HG02938 (cell line): Measurements from ENCODE around the gene TCF4.

Experiments used
- ATAC-seq: cut with Tn5 transposase; IDR thresholded peaks from one replicate; pipeline ENCODE4 v1.9.1; 2021; ENCODE audit warnings: mild to moderate bottlenecking, moderate library complexity; ENCODE audit not compliant: unreplicated experiment

Gene TCF4

DNA sequence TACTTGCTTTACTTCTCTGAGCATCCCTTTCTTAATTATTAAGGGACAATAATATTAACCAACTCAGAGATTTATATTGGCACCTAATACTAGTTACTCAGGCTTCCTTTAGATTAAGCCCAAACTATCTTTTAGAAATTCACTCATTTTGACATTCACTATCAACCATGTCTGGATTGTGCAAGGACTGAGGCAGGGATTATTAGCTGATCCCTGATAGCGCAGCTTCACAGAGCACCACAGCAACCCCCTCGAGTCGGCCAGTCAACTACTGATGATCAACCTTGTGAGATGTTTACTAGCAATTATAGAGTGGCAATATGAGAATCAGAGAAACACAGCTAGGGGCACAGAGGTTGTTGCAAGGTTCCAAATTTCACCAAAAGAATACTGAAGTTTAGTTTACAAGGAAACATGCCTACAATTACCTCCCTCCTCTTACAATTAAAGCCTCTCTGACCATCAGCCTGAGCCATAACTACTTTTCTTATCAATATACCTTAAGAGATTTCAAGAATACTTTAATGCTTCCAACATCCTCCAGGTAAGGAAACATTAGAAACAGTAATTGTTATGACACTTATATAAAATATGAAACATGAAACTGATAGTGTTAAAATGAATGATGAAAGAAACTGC lies 191.6 kb downstream of the TCF4 start:
- ATAC-seq: no peak

DNA sequence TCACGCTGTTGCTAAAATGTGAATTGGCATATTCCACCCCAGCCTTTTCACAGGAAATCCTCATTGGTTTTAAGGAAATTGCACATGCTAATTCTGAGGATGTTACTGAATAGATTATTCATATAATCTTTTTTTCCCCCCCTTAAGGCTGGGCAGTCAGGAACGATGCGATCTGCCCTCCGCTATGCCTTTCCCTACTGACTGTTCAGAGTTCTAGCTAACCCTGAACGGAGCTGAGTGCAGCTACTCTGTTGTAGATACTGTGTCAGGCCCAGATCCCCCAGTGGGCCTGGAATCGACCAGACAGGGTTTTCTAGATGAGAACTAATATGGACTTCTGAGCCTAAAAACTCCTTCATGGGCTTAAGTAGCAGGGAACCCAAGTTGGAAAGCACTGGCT lies 192.2 kb downstream of the TCF4 start:
- no peak for ATAC-seq

DNA sequence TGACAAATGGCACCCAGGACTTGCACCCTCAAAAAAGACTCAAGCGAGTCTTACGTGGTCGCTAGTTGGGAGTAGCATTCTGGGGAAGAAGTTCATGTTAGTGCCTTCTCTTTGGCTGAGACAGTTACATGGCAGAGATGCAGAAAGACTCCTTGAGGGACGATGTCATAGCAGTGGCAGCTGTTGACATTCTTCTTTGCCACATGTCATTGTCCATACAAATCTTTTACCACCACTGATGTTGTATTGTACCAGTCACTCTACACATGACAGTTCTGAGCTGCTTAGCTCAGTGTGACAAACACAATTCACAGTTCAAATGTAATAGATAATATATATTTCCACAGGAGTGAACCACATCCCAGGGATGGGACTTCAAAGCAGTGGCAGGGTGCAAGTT lies 197.1 kb downstream of the TCF4 start:
- no peak for ATAC-seq

DNA sequence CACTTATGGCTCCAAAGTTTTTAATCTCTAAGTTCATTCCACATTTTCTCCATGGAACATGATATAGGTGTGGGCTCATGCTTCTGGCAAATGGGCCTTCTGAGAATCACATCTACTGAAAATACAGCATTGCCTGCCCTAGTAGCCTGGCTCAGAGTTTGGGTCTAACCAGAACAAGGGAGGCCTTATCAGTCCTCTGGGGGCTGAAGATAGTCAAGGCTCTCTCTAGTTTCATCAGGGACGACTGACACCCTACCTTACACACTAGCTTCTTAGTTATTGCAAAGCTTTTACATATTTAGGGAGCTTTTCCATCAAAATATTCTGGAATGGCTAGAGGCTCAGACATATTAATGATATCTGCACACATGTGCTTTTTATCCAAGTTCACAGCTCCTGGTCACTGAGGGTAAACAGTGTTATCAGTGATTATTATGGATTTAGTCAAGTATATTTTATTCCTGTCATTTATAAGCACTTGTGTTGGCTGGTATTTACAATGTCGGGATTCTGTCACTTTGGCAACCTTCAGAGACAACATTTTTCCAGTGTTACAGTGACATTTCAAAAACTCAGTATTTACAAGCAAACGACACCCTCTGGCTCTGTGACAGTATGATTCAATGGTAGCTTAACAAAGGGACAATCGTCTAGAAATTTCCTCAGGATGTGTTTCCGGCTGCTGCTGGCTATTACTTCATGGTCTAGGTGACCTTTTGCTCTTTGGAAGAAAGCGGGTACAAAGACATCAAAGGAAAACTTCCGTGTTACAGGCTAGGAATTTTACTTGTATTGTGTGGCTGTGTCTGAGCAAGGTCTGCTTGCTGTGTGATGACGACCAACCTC lies 200.6 kb downstream of the TCF4 start:
- no peak for ATAC-seq

DNA sequence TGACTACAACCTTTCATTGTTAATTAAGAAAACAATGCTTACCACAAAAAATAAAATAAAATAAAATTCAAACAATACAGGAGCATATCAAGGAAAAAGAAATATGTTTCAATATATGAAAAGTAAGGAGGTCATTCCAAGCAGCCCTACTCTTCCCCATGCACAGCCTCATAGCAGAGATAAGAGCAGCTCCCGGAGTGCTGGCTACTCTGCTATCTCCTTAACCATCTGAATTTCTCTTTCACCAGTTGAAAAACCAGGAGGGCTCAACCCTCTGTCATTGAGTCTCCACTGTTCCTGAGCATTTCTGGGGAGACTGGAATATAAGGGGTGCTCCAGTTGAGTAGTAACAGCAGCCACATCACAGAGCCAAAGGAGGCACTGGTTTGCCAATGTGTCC lies 201.4 kb downstream of the TCF4 start:
- no peak for ATAC-seq

DNA sequence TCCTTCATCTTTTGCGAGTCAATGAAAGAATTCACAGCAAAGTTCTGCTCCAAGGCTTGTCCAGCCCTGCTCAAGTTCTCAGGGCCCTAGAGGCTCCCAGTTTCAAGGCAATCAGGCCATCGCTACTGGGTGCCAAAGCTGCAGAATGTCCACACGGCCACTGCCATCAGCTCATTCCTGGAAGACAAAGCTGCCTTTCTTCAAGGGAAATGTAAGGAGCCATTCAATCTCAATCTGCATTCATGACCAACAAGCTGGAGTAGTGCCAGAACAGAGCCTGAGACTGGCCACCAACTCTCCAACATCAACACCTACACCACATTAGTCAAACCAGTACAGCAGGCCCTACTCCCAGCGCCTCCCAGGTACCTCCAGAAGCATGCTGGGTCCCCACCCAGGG lies 202.2 kb downstream of the TCF4 start:
- ATAC-seq: no peak

DNA sequence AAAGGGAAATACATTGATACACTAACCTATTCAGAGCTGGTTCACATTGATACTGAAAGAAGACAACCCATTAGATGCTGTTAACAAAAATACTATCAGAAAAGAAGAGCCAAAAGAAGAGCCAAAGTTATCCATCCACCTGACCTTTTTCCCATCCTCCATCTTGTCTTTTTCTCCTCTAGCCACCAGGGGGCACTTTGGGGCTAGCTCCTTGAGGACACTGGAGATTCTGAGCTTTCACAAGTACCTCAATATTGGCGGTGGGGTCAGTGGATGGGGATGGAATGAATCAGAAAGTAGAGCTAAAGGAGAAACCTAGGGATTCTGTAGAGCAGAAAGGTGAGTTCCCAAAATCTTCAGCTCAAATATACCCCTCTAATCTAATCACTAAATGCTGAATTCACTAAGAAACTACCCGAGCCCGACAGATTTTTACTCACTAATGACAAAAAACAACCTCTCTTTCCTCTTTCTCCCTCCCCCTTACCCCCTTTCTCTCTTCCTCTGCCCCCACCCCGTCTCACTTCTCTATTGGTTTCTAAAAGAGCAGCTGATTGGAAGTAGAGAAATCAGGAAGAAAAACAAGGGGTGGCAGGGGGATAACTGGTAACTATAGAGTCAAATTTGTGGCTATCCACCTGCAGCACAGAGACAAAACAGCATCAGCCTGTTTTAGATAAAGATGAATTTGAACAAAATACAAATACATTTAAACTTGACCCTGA lies 203.3 kb downstream of the TCF4 start:
- no peak for ATAC-seq

DNA sequence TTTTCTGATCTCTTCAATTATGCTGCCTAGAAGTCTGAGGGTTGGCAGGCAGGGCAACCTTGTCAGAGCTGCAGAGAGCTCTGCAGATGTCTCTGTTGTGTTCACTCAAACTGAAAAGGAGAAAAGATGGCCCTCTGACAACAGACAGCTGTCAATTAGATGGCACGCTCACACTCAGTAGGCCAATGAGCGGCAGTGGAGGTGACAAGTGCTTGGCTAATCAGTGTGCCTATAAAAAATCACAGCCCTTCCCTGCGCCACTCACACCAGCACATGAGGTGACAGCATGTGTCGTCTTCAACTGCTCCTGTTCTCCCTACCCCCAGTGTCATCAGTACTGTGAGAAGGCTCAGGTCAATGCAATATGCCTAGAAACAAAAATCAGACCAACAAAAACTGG lies 203.9 kb downstream of the TCF4 start:
- no peak for ATAC-seq

DNA sequence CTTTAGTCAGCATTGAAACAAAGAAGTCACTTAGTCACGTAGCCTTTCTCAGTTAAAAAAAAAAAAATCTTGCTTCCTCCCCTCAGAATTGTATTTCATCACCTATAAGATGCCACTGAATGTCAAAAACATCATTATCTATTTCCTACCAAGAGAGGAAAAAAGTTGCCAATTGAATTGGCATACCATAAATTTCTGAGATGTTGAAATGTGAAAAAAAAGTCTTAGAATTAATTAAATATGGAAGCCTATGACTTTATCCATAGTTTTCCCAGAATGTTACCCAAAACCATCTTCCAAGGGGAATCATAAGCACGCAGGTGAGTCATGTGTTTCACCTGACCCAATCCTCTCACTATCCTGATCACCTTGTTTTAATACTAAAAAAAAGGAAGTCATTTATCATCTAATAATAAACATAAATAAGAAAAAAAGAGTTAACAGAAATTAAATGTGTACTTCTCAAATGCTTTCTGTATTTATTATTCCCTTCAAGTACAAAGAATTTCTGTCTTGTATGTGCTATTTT lies 205.7 kb downstream of the TCF4 start:
- ATAC-seq: no peak

DNA sequence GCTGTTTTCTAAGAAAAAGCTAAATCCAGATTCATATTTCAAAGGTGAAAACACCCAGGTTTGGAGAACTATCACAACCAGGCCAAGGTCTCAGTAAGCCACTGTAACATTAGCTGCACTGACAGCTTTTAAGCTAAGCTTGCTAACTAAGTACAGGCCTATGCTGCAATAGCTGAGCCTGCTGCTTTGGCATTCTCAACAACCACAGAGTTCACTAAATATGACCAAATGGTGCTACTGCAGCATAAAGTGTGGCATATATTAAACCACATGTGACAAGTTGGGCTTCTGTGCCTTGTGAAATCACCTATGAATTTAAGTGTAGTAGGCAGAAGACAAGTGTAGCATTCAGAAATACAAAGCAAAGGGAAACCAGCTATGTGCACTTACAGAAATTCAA lies 206.7 kb downstream of the TCF4 start:
- ATAC-seq: no peak

DNA sequence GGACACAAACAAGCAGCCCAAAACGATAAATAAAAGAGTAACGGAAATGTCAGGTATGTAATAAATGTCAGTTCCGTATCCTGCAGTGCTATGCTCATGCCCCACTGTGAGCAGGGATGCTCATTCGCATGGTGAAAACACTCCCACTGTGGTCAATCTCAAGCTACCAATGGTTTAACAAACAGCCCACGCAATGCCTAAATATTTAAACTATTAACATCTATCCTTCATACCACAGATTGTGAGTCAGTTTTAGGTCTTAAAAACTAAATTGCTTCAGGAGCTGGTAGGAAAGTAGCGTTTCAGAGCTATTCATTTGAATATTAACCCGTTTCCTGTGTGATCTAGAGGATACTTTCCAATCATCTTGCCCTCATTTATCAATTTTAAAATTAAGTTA lies 207.4 kb downstream of the TCF4 start:
- no peak for ATAC-seq

DNA sequence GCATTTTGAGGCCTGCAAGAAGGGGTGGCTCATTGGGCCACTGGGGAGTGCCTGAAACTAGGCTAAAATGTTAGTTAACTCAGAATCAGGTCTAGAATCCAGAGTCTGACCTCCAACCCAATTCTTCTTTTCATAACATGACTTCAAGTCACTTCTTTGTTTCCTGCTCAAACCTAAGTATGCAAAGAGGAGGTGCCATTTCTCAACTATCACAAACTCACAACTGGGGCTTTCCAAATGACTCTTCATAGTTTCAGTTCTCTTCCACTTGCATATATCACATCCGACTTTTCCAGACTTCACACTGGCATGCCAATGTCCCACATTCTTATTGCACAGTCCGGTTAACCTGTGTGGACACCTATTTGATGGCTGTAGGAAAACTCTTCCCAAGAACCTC lies 211.6 kb downstream of the TCF4 start:
- peak; percentile 95 for ATAC-seq

DNA sequence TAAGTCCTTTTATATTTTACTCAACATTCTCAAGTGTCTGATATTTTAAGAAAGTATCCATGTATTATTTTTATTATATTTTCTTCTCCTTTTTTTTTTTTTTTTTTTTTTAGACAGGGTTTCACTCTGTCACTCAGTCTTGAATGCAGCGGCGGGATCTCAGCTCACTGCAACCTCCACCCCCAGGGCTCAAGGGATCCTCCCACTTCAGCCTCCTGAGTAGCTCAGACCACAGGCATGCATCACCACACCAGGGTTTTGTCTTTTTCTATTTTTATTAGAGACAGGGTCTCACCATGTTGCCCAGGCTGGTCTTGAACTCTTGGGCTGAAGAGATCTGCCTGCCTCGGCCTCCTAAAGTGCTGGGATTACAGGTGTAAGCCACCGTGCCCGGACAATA lies 212.1 kb downstream of the TCF4 start:
- ATAC-seq: no peak

DNA sequence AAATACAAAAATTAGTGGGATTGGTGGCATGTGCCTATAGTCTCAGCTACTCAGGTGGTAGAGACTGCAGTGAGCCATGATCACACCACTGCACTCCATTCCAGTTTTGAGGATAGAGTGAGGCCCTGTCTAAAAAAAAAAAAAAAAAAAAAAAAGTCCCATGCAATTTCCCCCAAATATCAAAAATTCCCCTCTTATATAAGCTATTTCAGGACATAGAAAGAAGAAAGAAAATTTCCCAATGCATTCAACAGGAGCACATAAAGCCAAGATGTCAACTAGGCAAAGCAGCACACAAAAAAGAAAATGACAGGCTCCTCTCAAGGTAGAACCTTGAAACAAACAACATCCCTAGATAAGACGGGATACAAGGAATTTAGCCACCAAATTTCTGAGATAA lies 213.3 kb downstream of the TCF4 start:
- ATAC-seq: no peak

DNA sequence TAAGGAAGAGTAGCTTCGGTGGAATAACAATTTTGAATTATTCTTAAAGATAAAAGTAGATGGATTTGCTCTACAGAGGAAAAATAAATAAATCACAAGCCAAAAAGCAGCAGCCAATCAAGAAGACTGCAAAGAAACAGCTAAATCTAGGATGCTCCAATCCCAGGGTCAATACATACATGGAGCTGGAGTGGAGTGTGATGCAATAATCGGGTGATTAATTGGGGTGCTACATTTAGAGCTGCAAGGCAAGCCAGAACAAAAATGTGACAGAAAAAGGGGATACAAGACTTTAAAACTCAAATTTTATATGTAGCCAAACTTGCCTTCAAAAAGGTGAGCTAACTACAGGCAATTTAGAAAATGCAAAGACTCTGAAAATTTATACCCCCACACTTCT lies 215.8 kb downstream of the TCF4 start:
- no peak for ATAC-seq

DNA sequence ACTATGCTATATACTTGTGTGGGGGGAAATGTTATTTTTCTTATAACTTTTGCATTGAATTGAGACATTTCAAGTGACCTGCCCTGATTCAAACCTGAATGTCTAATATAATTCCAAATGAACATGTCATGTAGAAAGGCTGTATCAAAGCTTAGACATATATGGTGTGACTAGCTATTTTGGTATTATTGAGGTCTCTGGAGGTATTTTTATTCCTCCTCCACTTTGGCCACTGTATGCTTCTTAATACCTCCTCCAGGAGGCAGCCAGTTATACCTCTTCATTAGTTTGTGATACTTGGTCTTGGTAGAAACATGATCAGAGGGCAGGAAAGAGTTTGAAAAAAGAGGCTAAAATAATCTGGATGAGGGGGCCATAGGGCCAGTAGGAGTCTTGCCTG lies 217.1 kb downstream of the TCF4 start:
- ATAC-seq: no peak

DNA sequence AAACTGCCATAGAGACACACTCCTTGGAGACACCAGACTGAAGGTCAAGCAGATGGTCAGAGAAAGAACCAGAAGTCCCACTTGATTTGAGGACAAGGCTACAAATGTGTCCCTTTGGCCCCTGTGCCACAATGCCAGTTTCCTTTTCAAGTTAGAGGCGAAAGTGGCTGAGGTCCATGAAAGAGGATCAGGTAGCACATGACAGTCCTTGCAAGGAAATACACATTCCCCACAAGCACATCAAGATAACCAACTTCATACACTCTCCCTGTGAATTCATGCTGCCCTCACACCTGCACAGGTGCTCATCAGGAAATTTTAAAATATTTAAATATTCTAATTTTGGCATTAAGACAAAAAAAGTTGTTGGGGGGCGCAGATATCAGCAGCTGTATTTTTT lies 218.6 kb downstream of the TCF4 start:
- ATAC-seq: no peak

DNA sequence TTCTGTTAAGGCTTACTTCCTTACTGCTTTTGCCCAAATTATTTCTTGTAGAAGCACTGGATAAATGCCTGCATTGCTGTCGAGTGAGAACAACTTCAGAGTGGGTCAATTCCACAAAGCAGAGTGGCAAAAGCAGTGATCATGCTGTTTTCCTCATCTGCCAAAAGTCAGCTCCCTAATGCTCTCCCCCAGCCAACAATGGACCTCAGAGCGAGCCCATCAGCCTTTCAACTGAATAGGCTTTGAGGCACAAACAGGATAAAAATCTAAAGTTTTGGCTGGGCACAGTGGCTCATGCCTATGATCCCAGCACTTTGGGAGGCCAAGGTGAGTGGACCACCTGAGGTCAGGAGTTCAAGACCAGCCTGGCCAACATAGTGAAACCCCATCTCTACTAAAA lies 222.7 kb downstream of the TCF4 start:
- no peak for ATAC-seq

DNA sequence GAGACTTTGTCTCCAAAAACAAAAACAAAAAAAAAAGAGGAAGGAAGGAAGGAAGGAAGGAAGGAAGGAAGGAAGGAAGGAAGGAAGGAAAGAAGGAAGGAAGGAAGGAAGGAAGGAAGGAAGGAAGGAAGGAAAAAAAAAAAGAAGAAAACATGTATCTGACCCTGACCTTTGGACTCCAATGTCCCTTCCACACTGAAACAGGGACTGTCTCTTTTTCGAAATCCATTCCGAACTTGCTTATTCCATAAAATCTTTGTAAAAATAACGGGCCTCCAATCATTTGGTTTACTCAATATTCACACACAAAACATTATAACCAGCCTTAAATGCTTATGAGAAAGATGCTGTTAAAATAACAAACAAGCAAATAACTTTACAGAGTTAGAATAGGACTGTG lies 225.7 kb downstream of the TCF4 start:
- no peak for ATAC-seq

DNA sequence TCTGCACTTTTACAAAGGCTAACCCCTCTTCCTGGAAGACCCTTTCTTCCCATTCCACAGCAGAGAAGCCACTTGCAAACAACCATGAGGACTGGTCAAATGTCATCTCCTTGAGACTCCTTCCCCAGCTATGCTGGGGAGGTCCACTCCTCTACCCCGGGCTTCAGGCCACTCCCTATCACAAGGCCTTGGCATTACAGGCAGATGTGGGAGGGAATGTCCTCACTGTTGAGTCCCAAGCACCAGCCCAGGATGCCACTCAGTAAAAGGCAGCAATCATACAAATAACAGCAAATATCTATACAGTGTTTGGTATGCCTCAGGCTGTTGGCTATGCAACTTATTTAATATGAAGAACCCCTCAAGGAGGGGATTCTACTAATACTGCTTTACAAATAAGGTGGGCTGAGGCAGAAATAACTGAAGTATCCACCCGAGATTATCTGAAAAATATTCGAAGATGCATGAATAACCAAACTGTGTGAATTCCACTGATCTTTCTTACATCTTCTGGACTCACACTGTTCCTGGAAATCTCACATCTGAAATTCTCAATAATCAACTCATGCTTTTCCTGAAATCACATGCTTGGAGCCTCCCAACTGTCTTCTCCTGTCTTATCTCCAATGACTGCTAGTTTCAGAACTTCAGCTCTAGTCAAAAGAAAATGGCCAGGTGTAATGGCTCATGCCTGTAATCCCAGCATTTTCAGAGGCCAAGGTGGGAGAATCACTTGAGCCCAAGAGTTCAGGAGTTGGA lies 226.3 kb downstream of the TCF4 start:
- no peak for ATAC-seq

DNA sequence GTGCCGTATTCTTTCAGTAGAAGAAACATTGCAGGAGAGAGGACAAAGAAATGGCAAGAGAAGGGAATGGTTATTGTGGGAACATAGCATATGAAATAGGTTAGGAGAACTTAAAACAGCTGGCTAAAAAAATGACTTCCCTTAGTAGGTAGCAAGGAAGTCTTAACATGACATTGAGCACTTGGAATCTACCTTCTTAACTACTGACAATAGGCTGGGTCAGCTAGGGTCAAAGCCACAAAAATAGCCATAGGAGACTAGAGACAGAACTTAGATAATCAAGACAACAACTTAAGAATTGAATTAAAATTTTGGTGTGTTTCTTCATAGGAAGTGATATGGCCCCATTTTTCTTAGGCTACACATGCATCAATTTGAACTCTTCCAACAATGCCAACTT lies 227.9 kb downstream of the TCF4 start:
- ATAC-seq: no peak
